Muscle of back (tissue), 11 donors: ENCODE measurements around the gene SFMBT2. TPM values are rescaled to one million over a fixed set of nuclear protein-coding genes. Genes with fewer than 3 reads are reported as not detected.
"Not testable (repeated sequence)": the region's sequence is repeated elsewhere in the genome, so short reads cannot be mapped to it uniquely, and the experiment has no call there.

ENCODE experiments used
- DNase-seq, 3 donors: peaks; one replicate each; pipeline versions ENCODE4 v3.0.0 to v3.0.0-alpha.2; 2013
- polyA plus RNA-seq, 10 donors: library from polyadenylated mRNA; unstranded; fragments of 120-200 nt; gene quantifications; one replicate each; pipeline ENCODE4 v1.2.1, GENCODE V29; 2013; ENCODE audit not compliant: insufficient read length in 10 of 10

The SFMBT2 gene
- polyA plus RNA-seq, 10 donors = 7.0 to 11.4 (median 8.2) TPM

DNA sequence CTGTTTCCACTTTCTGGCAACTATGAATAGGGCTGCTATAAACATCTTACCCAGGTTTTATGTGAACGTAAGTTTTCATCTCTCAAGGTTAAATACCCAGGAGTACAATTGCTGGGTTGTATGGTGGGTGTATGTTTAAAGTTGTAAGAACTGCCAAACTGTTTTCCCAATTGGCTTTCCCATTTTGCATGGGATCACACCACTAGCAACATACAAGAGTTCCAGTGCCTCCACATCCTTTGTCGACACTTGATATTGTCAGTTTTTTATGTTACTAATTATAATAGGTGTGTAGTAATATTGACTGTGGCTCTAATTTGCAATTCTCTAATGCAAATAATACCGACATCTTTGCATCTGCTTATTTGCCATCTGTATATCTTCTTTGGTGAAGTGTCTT, 82.9 kb downstream of the SFMBT2 start:
- DNase-seq = no peak

DNA sequence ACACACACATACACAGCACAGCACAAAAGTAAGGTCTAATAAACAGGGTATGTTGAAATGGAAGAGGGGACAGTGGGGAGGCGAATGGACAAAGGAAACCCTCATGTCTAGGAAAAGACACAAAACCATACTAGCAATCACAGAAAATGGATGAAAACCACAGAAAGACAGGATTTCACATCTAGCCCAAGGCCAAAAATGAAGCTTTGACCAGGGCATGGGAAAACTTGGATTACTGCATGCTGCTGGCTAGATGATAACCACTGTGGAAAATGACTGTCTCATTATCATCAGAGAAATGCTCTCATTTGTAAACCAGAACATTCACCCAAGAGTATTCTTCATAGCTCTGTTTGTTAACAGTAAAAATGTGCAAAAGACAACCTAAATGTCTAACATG, 88.2 kb downstream of the SFMBT2 start:
- no peak for DNase-seq

GRCh38 chr10:7320072-7320471, 90.8 kb downstream of the SFMBT2 start:
- DNase-seq = no peak

- no peak for DNase-seq
Observed at GRCh38 chr10:7319632-7320031, 91.2 kb downstream of the SFMBT2 start.

DNA sequence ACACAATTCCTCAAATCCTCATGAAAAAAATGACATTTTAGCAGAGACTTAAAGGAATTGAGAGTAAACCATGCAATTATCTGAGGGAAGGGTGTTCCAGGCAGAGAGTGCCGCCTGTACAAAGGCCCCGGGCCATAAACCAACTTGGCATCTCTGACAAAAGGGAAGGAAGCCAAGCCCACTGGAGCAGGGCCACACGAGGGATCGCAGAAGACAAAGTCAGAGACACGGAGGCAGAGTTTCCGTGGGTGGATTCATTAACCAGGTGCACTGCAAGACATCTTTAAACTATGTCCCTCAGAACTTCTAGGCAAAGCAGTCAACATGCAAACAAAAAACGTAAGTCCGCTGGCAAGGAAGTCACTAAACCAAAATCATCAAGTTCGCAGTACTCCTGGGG, 92.0 kb downstream of the SFMBT2 start:
- no peak for DNase-seq

- DNase-seq = no peak
Observed at GRCh38 chr10:7317786-7318446, 92.9 kb downstream of the SFMBT2 start.

GRCh38 chr10:7316839-7317238, 94.0 kb downstream of the SFMBT2 start:
- DNase-seq = no peak

DNA sequence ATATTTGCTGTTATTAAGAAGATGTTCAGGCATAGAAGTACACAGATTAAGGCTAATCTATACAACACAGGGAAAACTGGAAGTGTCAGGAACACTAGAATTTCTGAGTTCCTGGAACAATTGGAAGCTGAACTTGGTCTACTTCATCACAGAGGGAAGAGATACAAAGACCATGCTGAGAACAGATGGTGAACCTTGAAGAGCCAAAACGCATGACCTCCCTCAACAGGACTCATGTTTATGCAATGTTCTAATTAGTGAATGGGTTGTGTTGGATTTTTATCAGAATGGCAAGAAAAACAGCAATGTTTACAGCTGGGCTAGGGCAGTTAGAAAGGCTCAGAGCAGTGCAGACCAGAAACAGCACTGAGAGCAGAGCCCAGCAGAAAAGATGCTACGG, 94.9 kb downstream of the SFMBT2 start:
- DNase-seq = no peak

- DNase-seq = no peak
Observed at GRCh38 chr10:7314170-7314569, 96.7 kb downstream of the SFMBT2 start.

DNA sequence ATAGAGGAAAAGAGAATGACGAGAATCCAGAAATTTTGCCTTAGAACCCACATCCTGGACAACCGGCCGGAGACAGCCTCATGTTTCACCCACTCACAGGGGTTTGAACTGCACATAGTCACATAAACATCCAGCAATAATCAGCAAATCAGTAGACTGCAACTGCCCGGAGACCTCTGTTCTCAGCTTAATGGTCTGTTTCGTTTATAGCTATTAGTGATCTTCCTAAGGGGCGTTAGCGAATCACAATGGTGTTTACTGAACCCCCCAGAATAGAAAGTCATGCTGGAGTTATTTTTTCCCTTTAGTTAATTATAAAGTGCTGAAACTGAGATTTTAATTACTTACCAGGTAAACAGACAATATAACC, 98.4 kb downstream of the SFMBT2 start:
- DNase-seq = no peak

- DNase-seq = not testable (repeated sequence)
Observed at GRCh38 chr10:7311850-7312487, 98.9 kb downstream of the SFMBT2 start.

- DNase-seq = no peak
Observed at GRCh38 chr10:7311218-7311849, 99.5 kb downstream of the SFMBT2 start.

DNA sequence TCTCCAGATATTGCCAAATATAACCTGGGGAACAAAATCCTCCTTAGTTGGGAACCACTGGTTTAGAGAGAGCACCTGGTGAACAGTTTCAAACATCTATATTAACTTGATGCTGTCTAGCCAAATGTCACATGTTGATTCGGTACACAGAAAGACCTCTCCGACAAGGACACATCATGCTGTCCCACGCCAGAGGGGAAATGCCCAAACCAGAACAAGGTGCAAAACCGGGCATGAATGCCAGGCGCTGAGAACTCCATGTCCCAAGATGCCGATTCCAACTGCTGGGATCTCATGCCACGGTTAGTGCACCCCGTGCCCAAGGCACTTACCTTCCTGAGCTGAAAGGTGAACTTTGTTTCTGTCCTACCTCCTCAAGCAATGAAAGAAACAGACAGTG, 100.8 kb downstream of the SFMBT2 start:
- no peak for DNase-seq

- no peak for DNase-seq
Observed at GRCh38 chr10:7308826-7309225, 102.0 kb downstream of the SFMBT2 start.

- no peak for DNase-seq
Observed at GRCh38 chr10:7306616-7307015, 104.2 kb downstream of the SFMBT2 start.

DNA sequence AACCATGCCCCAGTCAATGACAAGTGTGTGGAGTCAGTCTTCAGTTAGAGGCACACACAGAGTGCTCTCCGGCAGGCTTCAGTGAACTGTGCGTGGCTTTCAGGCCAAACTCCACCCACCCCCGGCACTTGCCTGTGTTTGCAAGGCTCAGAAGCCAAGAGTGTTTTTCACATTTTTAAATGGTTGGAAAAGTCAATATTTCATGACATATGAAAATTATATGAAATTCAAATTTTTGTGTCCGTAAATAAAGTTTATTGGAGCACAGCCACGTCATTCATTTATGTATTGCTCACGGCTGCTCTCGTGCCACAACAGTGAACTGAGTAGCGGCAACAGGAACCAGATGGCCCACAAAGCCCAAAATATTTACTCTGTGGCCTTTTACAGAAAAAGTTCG, 104.7 kb downstream of the SFMBT2 start:
- DNase-seq = peak in 1 of 3 donors; percentile 18

DNA sequence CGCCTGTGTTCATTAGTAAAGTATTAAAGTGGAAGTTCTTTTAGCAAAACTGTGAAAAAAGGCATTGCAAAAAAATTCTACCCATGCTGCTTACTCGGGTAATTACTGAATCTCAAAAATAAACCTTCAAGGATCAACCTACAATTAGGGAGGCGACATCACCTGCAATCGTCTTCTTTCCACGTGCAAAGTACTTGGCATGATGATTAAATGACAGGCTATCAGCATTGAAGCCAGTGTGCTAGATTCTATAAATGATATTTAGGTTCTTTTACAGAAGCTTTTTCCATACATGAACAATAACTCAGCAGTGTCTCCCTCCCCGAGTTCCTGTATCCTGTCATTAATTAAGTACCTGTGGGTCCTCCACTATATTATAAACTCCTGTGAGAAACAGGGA, 105.8 kb downstream of the SFMBT2 start:
- no peak for DNase-seq

DNA sequence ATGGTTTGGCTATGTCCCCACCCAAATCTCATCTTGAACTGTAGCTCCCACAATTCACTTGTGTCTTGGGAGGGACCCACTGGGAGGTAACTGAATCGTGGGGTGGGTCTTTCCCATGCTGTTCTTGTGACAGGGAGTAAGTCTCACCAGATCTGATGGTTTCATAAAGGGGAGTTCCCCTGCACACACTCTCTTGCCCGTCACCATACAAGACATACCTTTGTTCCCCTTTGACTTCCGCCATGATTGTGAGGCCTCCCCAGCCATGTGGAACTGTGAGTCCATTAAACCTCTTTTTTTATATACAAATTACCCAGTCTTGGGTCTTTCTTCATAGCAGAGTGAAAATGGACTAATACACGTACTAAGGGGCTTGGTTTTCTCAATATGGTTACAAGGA, 106.7 kb downstream of the SFMBT2 start:
- no peak for DNase-seq

GRCh38 chr10:7302930-7303557, 107.8 kb downstream of the SFMBT2 start:
- DNase-seq = peak in 1 of 3 donors; percentile 18

DNA sequence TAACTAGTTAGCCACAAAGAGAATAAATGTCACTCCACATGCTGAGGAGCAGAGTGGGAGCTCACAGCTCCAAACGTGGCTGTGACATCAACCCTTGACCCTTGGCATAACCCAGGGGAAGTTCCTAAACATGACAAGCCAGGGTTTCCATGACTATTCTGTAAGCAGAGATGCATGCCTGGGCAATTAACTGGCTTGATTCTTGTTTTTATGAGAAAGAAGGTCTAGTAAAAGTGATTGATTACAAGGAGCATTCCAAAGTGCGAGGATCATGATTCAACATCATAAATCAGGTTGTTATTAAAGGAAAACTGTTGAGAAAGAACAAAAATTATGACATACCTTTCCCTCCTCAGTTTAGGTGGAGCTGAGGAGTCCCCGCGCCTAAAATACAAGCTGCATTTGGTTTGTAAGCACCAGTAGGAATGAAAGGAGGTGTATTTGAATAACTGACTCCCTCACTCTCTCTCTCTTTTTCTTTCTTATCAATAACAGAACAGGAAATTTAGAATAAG, 108.4 kb downstream of the SFMBT2 start:
- DNase-seq = peak in 1 of 3 donors; percentile 21

GRCh38 chr10:7301006-7301778, 109.6 kb downstream of the SFMBT2 start:
- peak in 1 of 3 donors; percentile 39 for DNase-seq
